ENCODE data around the gene TENM3.

DNA sequence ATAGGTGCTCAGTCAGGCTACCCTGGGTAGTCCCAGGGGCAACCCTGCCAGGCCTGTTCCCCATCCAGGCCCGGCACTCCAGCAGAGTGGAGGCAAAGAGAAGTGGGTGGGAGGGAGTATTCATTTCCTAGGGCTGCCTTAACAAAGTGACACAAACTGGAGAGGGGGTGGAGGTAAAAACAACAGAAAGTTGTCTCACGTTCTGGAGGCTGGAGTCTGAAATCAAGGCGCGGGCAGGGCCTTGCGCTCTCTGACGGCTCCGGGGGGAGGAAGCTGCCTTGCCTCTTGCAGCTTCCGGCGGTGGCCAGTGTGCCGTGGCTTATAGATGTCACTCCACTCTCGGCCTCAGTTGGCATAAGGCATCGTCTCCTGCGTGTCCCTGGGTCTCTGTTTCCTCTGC, 583.2 kb downstream of the TENM3 start:
- TF ChIP-seq CTCF (IDR thresholded peaks at IDR 0.05; ENCODE audit: low read depth, low read length) (no peak), EZH2phosphoT487 (IDR thresholded peaks at IDR 0.05; ENCODE audit: low read depth) (no peak)
